Measurements from ENCODE around the gene DNM1L. TPM values are rescaled to one million over a fixed set of nuclear protein-coding genes. Genes with fewer than 3 reads are reported as not detected.

DNM1L gene
- total RNA-seq, 1 experiment from 2014 or later: 79.8 TPM

GRCh38 chr12:32770141-32770540 is 91.0 kb downstream of the DNM1L start:
- Mint-ChIP-seq H3K4me1 (peaks cover 2 to 4% of the 10 kb centered on the region in 2 experiments; a peak in 2 of 4 replicates), H3K4me3 (no peak overlapping the region), H3K36me3 (ENCODE audit: insufficient read depth in 1 of 3, low read depth in 3 of 3) (no peaks in the 10 kb centered on the region), H3K9me3 (no peaks in the 10 kb centered on the region), H3K27ac (no peak overlapping the region), H3K27me3 (ENCODE audit: low read depth) (no peaks in the 10 kb centered on the region)
- DNase-seq: no peak
- Histone ChIP-seq H3K79me2 (ENCODE audit: insufficient read depth, low read length) (no peaks in the 10 kb centered on the region), H3T11ph (ENCODE audit: low read length) (no peak overlapping the region), H4K91ac (ENCODE audit: insufficient read length, low read depth, low read length) (no peak overlapping the region), H3K27ac (ENCODE audit: insufficient read length, low read depth, low read length) (no peak overlapping the region), H3K23ac (ENCODE audit: insufficient read length, low read depth, low read length) (no peak overlapping the region), H3K14ac (ENCODE audit: insufficient read depth, low read length) (no peak overlapping the region), H3K4me1 (ENCODE audit: insufficient read depth, low read length) (no peaks in the 10 kb centered on the region), H2BK15ac (ENCODE audit: low read depth, low read length) (no peak overlapping the region), H3K18ac (ENCODE audit: insufficient read length, low read depth, low read length) (no peak overlapping the region), H2AFZ (ENCODE audit: low read length) (no peak overlapping the region), H3K4me2 (ENCODE audit: insufficient read depth, insufficient read length, low read length) (no peak overlapping the region), H2BK20ac (ENCODE audit: low read depth, low read length, poor library complexity, severe bottlenecking) (no peak overlapping the region), H3K27me3 (ENCODE audit: insufficient read depth, low read length) (no peaks in the 10 kb centered on the region), H4K20me1 (ENCODE audit: control insufficient read depth, insufficient read depth, insufficient read length) (no peaks in the 10 kb centered on the region), H2BK5ac (ENCODE audit: insufficient read length, low read length) (no peak overlapping the region), H2BK120ac (ENCODE audit: low read depth, low read length, poor library complexity, severe bottlenecking) (no peak overlapping the region), H2BK12ac (ENCODE audit: insufficient read length, low read depth, low read length) (no peak overlapping the region), H3K4ac (ENCODE audit: low read depth, low read length) (no peak overlapping the region), H2AK5ac (ENCODE audit: insufficient read length, low read length) (no peak overlapping the region), H3K79me1 (ENCODE audit: insufficient read depth, low read depth, low read length, poor library complexity, severe bottlenecking) (no peaks in the 10 kb centered on the region), H4K5ac (ENCODE audit: insufficient read length, low read depth, low read length) (no peak overlapping the region), H3K23me2 (ENCODE audit: insufficient read length, low read depth, low read length, poor library complexity, severe bottlenecking) (no peaks in the 10 kb centered on the region), H4K8ac (replicated peaks; ENCODE audit: insufficient read length, low read depth, low read length) (no peak overlapping the region), H3K9me3 (ENCODE audit: control insufficient read depth, low read depth, low read length) (no peaks in the 10 kb centered on the region), H3K9ac (ENCODE audit: extremely low read depth, insufficient read length, low read length) (no peak overlapping the region), H3K56ac (ENCODE audit: insufficient read length, low read depth, low read length) (no peak overlapping the region)
- TF ChIP-seq CTCF (conservative IDR thresholded peaks at IDR 0.05): no peak
- no CpG with 5 or more reads among the region's 1 CpG for WGBS (ENCODE audit: extremely low coverage, insufficient read length, low lambda C conversion rate)

Data from H9 (cell line).